Right lung (tissue), 5 donors: Measurements from ENCODE around the gene ATP5MG. TPM values are rescaled to one million over a fixed set of nuclear protein-coding genes. Genes with fewer than 3 reads are reported as not detected.

Experiments used
- DNase-seq, 2 donors: peaks; one replicate each; pipeline ENCODE4 v3.0.0-alpha.2; 2013
- polyA plus RNA-seq, 5 donors: library from polyadenylated mRNA; unstranded; fragments of 120-200 nt; gene quantifications; one replicate each; pipeline versions ENCODE4 v1.2.1 to v1.2.3, GENCODE V29; 2013; ENCODE audit warnings: inconsistent platforms in 1 of 5, low replicate concordance in 1 of 5; ENCODE audit not compliant: insufficient read length in 5 of 5, insufficient read depth in 1 of 5

Gene ATP5MG
- polyA plus RNA-seq, 5 donors = 349 to 500 (median 384) TPM

DNA sequence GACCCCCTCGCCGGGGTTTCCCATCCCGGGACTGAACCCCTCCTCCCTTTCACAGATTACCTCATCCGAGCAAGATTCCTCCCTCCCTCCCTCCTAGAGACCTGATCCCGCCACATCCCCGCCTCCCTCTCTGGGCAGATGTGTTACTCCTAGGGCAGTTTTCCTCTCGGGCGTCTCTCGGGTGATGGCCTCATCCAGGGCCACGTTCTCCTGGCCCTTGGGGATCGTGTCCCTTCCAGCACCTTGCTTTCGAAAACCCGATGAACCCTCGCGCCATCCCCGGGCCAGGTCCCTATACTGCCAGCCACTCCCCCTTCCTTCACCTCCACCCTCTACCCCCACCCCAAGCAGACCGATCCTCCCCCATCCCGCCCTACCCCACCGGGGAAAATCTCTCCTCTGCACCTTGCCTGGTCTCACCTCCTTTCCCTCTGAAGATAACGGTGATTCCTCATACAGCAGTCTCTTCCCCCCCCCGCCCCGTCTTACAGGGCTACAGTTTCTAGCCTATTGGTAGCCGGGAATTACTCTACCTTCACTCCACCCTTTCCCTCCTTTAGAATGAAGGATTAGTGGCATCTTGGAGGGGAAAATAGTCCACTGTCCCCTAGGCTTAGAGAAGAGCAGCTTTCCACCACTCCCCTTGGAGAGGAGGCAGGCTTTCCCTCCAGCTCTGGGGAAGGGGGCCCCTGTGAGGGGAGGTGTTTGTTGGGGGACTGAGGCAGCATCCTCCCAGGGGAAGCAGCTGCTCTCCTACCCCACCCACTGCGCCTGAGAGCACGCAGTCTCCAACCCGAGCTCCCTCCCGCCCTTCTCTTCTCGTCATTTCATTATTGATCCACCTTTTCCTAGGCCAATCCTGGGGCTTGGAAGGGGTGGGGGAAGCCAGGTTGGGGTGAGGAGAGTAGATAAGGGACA is 36.1 kb downstream of the ATP5MG start:
- peak; percentile 29 to 50 for DNase-seq

DNA sequence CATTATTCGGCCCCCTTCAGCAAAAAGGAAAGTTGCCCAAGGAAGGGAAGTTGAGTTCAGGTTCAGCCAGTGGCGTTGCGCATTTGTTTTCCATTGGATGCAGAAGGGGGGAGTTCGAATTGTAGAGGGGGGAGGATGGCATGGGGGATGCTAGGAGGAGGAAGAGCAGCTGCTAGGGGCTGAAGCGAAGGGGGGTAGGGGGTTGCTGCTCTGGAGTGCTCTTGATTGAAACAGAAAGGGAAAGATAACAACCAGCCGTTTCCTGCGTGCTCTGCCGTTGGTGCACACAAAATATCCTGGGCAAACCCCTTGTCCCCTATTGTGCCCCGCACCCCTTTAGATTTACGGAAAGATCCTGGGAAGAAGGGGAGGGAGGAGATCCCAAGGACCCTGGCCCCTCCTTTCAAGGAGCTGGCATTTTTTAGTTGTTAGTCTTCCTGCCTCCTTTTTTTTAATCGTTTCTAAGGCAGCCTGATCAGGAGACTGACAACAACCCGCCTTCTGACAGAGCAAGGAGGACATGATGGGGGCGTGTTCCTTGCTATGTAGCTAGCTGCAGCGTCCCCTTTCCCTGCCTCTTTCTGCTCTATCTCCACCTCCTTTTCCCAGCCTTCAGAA is 37.0 kb downstream of the ATP5MG start:
- DNase-seq = peak; percentile 69 to 80

GRCh38 chr11:118439646-118440045 is 38.2 kb downstream of the ATP5MG start:
- DNase-seq = no peak

DNA sequence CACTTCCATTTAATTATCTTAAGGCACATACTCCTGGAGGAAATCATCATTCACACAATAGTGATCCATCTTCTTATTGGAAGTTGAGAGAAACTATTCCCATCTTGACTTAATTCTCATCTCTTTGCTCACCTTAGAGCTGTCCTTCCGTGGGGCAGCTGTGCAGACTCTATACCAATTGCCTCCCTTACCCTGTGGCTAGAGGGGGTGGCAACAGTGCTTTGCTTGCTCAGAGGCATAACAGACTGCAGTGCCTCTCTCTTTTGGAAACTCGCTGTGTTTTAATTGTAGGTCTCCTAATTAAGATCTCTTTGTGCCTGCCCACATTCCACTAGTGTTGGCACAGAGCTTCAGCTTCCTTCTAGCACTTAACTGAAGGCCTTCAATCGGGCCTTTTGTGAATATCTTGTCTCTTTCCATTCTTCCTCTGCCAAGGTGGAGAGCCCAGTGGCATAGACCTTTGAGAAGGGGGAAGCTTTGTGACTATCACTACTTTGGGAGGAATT is 40.4 kb downstream of the ATP5MG start:
- no peak for DNase-seq

DNA sequence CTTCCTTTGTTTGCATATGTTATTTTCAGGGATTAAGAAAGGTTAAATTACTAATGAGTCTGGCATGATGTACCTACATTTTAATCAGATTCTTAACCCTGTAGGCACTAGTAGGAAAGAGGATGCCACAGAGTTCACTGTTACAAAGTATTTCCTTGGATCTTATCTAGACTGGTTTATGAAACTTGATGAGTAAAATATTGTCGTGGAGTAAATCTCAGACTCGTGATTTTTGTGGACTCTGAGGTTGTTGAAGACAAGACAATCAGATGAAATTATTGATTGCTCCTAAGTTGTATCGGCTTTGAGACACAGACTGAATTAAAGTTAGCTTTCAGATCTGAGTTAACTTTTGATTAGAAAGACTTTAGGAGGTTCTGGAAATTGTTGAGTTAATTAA is 40.9 kb downstream of the ATP5MG start:
- no peak for DNase-seq

DNA sequence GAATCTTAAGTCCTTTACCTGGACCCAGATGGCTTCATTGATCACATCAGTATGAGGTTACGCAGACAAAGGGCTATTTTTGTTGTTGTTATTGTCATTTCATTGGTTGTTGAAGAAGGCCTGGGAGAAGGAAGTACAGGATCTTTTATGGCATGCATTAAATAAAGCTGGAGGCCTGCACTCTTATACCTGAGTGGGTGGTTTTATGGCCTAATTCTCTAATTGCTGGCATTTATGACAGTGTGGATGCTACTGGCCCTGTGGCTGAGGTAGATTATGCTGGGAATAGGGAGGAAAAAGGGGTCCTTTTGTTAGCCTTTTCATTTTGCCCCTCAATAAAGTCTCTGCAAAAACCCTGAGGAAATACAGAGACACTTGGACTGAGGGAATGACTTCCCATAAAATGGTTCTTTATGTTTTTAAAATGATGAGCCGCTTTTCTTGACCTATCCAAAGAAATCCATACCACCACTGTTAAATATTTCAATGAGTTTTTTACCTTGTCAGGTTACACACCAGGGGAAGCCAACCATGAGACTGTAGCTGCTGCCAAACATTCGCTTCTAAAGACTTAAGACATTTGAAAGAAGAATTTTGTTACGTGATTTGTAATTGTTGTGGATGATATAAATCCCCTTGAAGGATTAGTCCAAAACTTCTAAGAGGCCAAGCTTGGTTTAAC is 41.6 kb downstream of the ATP5MG start:
- DNase-seq = no peak

DNA sequence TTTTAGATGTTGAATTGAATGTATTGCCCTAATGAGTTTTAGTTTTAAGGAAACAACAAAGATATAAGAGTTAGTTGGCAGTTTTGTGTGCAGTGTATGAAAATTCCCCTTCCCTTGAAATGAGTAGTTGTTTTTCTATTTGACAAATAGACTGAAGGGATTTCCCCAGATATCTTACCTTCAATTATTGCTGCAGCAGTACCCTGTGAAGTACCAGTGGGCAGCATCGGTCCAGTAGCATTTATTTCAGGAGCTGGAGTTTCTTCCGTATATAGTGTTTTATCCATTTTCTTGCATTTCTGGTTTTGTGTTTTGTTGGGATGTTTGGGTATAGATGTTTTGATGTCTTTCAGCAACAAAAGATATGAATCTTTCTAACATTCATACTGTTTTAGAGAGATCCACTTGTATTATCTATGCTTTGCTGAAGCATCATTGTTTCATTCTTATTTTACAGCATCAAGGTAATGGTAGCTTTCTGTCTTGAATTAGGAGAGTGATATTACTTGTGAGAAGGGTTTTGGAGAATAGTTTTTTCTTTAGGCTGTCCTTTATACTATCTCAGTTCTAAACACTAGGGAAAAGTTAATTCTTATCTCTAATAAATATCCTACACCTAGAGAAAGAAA is 42.3 kb downstream of the ATP5MG start:
- no peak for DNase-seq

- DNase-seq = no peak
Observed at GRCh38 chr11:118447423-118447822, 46.0 kb downstream of the ATP5MG start.

GRCh38 chr11:118448294-118448693 is 46.9 kb downstream of the ATP5MG start:
- no peak for DNase-seq

GRCh38 chr11:118449316-118449918 is 48.0 kb downstream of the ATP5MG start:
- no peak for DNase-seq

- no peak for DNase-seq
Observed at GRCh38 chr11:118450451-118450850, 49.0 kb downstream of the ATP5MG start.

Other genes starting within 250 kb of the ATP5MG start
- gene SCN4B, start 248.8 kb upstream of the ATP5MG start, polyA plus RNA-seq = 1 to 10 TPM; 7.0 to 9.1 (median 7.8) TPM
- gene SCN2B, start 225.0 kb upstream of the ATP5MG start, polyA plus RNA-seq = 1 to 10 TPM; 4.0 to 5.7 (median 4.9) TPM
- 1 to 10 TPM; 4.5 to 8.4 (median 6.8) TPM for gene JAML, start 176.6 kb upstream of the ATP5MG start, polyA plus RNA-seq
- gene MPZL3, start 149.2 kb upstream of the ATP5MG start, polyA plus RNA-seq = 1 to 10 TPM; 5.5 to 9.2 (median 6.4) TPM
- 10 to 100 TPM; 53.8 to 83.6 (median 70.3) TPM for gene MPZL2, start 137.3 kb upstream of the ATP5MG start, polyA plus RNA-seq
- gene CD3E, start 96.9 kb upstream of the ATP5MG start, polyA plus RNA-seq = 1 to 10 TPM in 4 of 5 donors, under 1 TPM in 1; 0.66 to 2.6 (median 1.5) TPM
- gene CD3D, start 58.9 kb upstream of the ATP5MG start, polyA plus RNA-seq = 1 to 10 TPM in 3 of 5 donors, under 1 TPM in 1, not detected in 1; 0.67 to 1.6 (median 1.2) TPM
- gene CD3G, start 57.3 kb upstream of the ATP5MG start, polyA plus RNA-seq = 1 to 10 TPM in 1 of 5 donors, under 1 TPM in 4; 0.42 to 1.0 (median 0.58) TPM
- 10 to 100 TPM; 29.6 to 47.8 (median 44.1) TPM for gene UBE4A, start 42.0 kb upstream of the ATP5MG start, polyA plus RNA-seq
- 10 to 100 TPM; 34.7 to 53.3 (median 49.3) TPM for gene KMT2A, start 34.9 kb downstream of the ATP5MG start, polyA plus RNA-seq
- gene TTC36, start 125.9 kb downstream of the ATP5MG start, polyA plus RNA-seq = 1 to 10 TPM in 3 of 5 donors, under 1 TPM in 2; 0.55 to 1.2 (median 1.1) TPM
- gene TMEM25, start 129.6 kb downstream of the ATP5MG start, polyA plus RNA-seq = 10 to 100 TPM; 19.2 to 26.2 (median 25.4) TPM
- 10 to 100 TPM; 37.3 to 48.8 (median 44.0) TPM for gene IFT46, start 164.3 kb downstream of the ATP5MG start, polyA plus RNA-seq
- gene ARCN1, start 170.8 kb downstream of the ATP5MG start, polyA plus RNA-seq = 100 to 1,000 TPM; 153 to 171 (median 167) TPM
- gene PHLDB1, start 206.0 kb downstream of the ATP5MG start, polyA plus RNA-seq = 100 to 1,000 TPM in 2 of 5 donors, 10 to 100 TPM in 3; 72.4 to 102 (median 87.0) TPM